A673 (cell line): ENCODE measurements around the gene JSRP1. TPM values are rescaled to one million over a fixed set of nuclear protein-coding genes. Genes with fewer than 3 reads are reported as not detected.

Experiments
- BruUV-seq: library from RNA; stranded (reverse); fragments of 400-500 nt; replicated peaks from 2 replicates; lab custom pipeline; 2021; lab: Mats Ljungman, UMichigan
- CTCF ChIA-PET: fragments of 300-600 bp; sonication (Branson Sonifier 250); formaldehyde crosslinking; loops from one replicate; lab custom pipeline; 2022; ENCODE audit warnings: antibody characterized with exemption; lab: Charles Lee
- POLR2A ChIA-PET: fragments of 300-600 bp; sonication (Branson Sonifier 250); formaldehyde crosslinking; loops from one replicate; lab custom pipeline; 2022; ENCODE audit warnings: antibody characterized with exemption; ENCODE audit not compliant: low non-redundant PET; lab: Charles Lee
- DNase-seq: peaks from one replicate; pipeline ENCODE4 v3.0.0-alpha.2; 2015; ENCODE audit warnings: low spot score
- H3K27ac ChIP-seq: fragments of 200-600 bp; sonication (generic); 2 replicates; pipeline ENCODE4 v1.5.1; 2016; ENCODE audit warnings: mixed run types, low read depth, mild to moderate bottlenecking, mixed read lengths, antibody characterized with exemption, low read length; ENCODE audit not compliant: poor library complexity, severe bottlenecking
- H3K27me3 ChIP-seq: fragments of 200-600 bp; sonication (generic); replicated peaks from 2 replicates; pipeline ENCODE4 v1.6.1; 2017; ENCODE audit warnings: mixed run types, low read depth, mild to moderate bottlenecking, mixed read lengths, antibody characterized with exemption, low read length; ENCODE audit not compliant: insufficient read depth, poor library complexity
- H3K36me3 ChIP-seq: fragments of 200-600 bp; sonication (generic); 2 replicates; pipeline ENCODE4 v1.6.1; 2016; ENCODE audit warnings: mixed run types, mild to moderate bottlenecking, mixed read lengths, antibody characterized with exemption, low read length; ENCODE audit not compliant: insufficient read depth, poor library complexity, severe bottlenecking
- H3K4me1 ChIP-seq: fragments of 200-600 bp; sonication (generic); 2 replicates; pipeline ENCODE4 v1.6.1; 2017; ENCODE audit warnings: mixed run types, mild to moderate bottlenecking, mixed read lengths, antibody characterized with exemption, low read length; ENCODE audit not compliant: insufficient read depth, poor library complexity, severe bottlenecking
- H3K4me3 ChIP-seq: fragments of 200-600 bp; sonication (generic); 2 replicates; pipeline ENCODE4 v1.5.1; 2016; ENCODE audit warnings: low read depth, mixed run types, mild to moderate bottlenecking, mixed read lengths, low read length; ENCODE audit not compliant: poor library complexity, severe bottlenecking
- H3K9me3 ChIP-seq: fragments of 200-600 bp; sonication (generic); 2 replicates; pipeline ENCODE4 v1.6.1; 2016; ENCODE audit warnings: mixed run types, low read depth, mild to moderate bottlenecking, mixed read lengths, antibody characterized with exemption, low read length; ENCODE audit not compliant: poor library complexity, severe bottlenecking
- CTCF ChIP-seq: fragments of 300-800, 200-600 bp; sonication (generic); conservative IDR thresholded peaks from 2 replicates; pipeline ENCODE4 v1.5.1; 2017; ENCODE audit warnings: low read depth, mild to moderate bottlenecking, antibody characterized with exemption, low read length, moderate library complexity, mixed read lengths
- EZH2 ChIP-seq: fragments of 200-600 bp; sonication (generic); IDR thresholded peaks from 2 replicates; pipeline ENCODE4 v1.6.1; 2017; ENCODE audit warnings: borderline replicate concordance, low read depth, mild to moderate bottlenecking, mixed read lengths, antibody characterized with exemption, low read length; ENCODE audit not compliant: poor library complexity, severe bottlenecking
- intact Hi-C: fragments of 100-400 bp; cut with micrococcal nuclease; formaldehyde crosslinking; loops from one replicate; pipeline ENCODE4 v1.10.0; 2022; ENCODE audit not compliant: unreplicated experiment
- total RNA-seq: library from RNA; stranded (reverse); gene quantifications from 2 replicates; pipeline ENCODE4 v1.2.3, GENCODE V29; 2021

JSRP1 gene
- total RNA-seq, 1 experiment from 2014 or later = 0.73 TPM

GRCh38 chr19:2219726-2220125 is 36.5 kb downstream of the JSRP1 start:
- POLR2A ChIA-PET = no interaction called here
- no peaks in the 10 kb centered on the region for H3K27me3 ChIP-seq
- no peaks in the 10 kb centered on the region for H3K4me1 ChIP-seq
- no TSS peak for BruUV-seq
- H3K4me3 ChIP-seq = no peak overlapping the region
- CTCF ChIA-PET = no interaction called here
- intact Hi-C loops = no loop called here
- peaks cover 66% of the 10 kb centered on the region for H3K36me3 ChIP-seq
- no peaks in the 10 kb centered on the region for H3K9me3 ChIP-seq
- no peak overlapping the region for H3K27ac ChIP-seq
- TF ChIP-seq EZH2 (no peak), CTCF (no peak)
- no peak for DNase-seq

GRCh38 chr19:2217591-2217990 is 38.6 kb downstream of the JSRP1 start:
- POLR2A ChIA-PET = no interaction called here
- no TSS peak for BruUV-seq
- DNase-seq = no peak
- Histone ChIP-seq H3K36me3 (peaks cover 77% of the 10 kb centered on the region), H3K27ac (no peak overlapping the region), H3K4me1 (no peaks in the 10 kb centered on the region), H3K9me3 (no peaks in the 10 kb centered on the region), H3K27me3 (no peaks in the 10 kb centered on the region), H3K4me3 (no peak overlapping the region)
- intact Hi-C loops = no loop called here
- CTCF ChIA-PET = no interaction called here
- TF ChIP-seq CTCF = no peak

GRCh38 chr19:2216361-2217225 is 39.6 kb downstream of the JSRP1 start:
- TF ChIP-seq EZH2 (no peak), CTCF (no peak)
- H3K4me1 ChIP-seq = no peaks in the 10 kb centered on the region
- H3K9me3 ChIP-seq = no peaks in the 10 kb centered on the region
- no TSS peak for BruUV-seq
- CTCF ChIA-PET = no interaction called here
- H3K27me3 ChIP-seq = no peaks in the 10 kb centered on the region
- H3K36me3 ChIP-seq = peaks cover 77% of the 10 kb centered on the region
- H3K27ac ChIP-seq = no peak overlapping the region
- no peak overlapping the region for H3K4me3 ChIP-seq
- POLR2A ChIA-PET = interaction anchor here (1.2 kb wide), 1 partner anchor 13 kb away, joined by 4 read pairs; no protein-coding TSS in a partner anchor
- intact Hi-C loops = no loop called here
- DNase-seq = no peak
